ENCODE results near the gene OR2T8.
"Not testable (repeated sequence)": the region's sequence is repeated elsewhere in the genome, so short reads cannot be mapped to it uniquely, and the experiment has no call there.

Gene OR2T8

GRCh38 chr1:247935781-247936180 lies 15.7 kb downstream of the OR2T8 start:
- Histone ChIP-seq H3K27ac (ENCODE audit: poor library complexity, severe bottlenecking) (no peak overlapping the region), H3K27me3 (ENCODE audit: insufficient read depth, poor library complexity, severe bottlenecking) (no peaks in the 10 kb centered on the region), H3K4me3 (ENCODE audit: severe bottlenecking) (no peak overlapping the region), H3K36me3 (ENCODE audit: low read depth) (no peaks in the 10 kb centered on the region), H3K9me3 (ENCODE audit: severe bottlenecking) (peaks cover 3% of the 10 kb centered on the region), H3K4me1 (ENCODE audit: insufficient read depth, poor library complexity, severe bottlenecking) (no peaks in the 10 kb centered on the region)
- no peak for ATAC-seq (ENCODE audit: low read depth)
- no peak for TF ChIP-seq CTCF (IDR thresholded peaks at IDR 0.05; ENCODE audit: poor library complexity, severe bottlenecking)
- no peak for DNase-seq (ENCODE audit: low spot score)

- Histone ChIP-seq H3K4me1 (ENCODE audit: insufficient read depth, poor library complexity, severe bottlenecking) (no peaks in the 10 kb centered on the region), H3K4me3 (ENCODE audit: severe bottlenecking) (no peak overlapping the region), H3K36me3 (ENCODE audit: low read depth) (no peaks in the 10 kb centered on the region), H3K27me3 (ENCODE audit: insufficient read depth, poor library complexity, severe bottlenecking) (no peaks in the 10 kb centered on the region), H3K9me3 (ENCODE audit: severe bottlenecking) (peaks cover 3% of the 10 kb centered on the region), H3K27ac (ENCODE audit: poor library complexity, severe bottlenecking) (no peak overlapping the region)
- ATAC-seq (ENCODE audit: low read depth) (no peak), DNase-seq (ENCODE audit: low spot score) (no peak)
- TF ChIP-seq CTCF (IDR thresholded peaks at IDR 0.05; ENCODE audit: poor library complexity, severe bottlenecking): no peak
These were observed 16.4 kb downstream of the OR2T8 start for GRCh38 chr1:247936415-247936814.

- not testable (repeated sequence) for H3K4me3 ChIP-seq (ENCODE audit: severe bottlenecking); ATAC-seq (ENCODE audit: low read depth); H3K9me3 ChIP-seq (ENCODE audit: severe bottlenecking)
These were observed 17.1 kb downstream of the OR2T8 start for GRCh38 chr1:247936965-247937734.

GRCh38 chr1:247942624-247943023 lies 22.6 kb downstream of the OR2T8 start:
- H3K36me3 ChIP-seq (ENCODE audit: low read depth): no peaks in the 10 kb centered on the region
- ATAC-seq (ENCODE audit: low read depth) (no peak), DNase-seq (ENCODE audit: low spot score) (no peak)
- H3K4me3 ChIP-seq (ENCODE audit: severe bottlenecking): no peak overlapping the region
- H3K27me3 ChIP-seq (ENCODE audit: insufficient read depth, poor library complexity, severe bottlenecking): no peaks in the 10 kb centered on the region
- H3K27ac ChIP-seq (ENCODE audit: poor library complexity, severe bottlenecking): no peak overlapping the region
- H3K4me1 ChIP-seq (ENCODE audit: insufficient read depth, poor library complexity, severe bottlenecking): no peaks in the 10 kb centered on the region
- peaks cover 3% of the 10 kb centered on the region for H3K9me3 ChIP-seq (ENCODE audit: severe bottlenecking)
- TF ChIP-seq CTCF (IDR thresholded peaks at IDR 0.05; ENCODE audit: poor library complexity, severe bottlenecking): no peak

More at GRCh38 chr1:247936965-247937734, 17.1 kb downstream of the OR2T8 start:
- H3K4me1 ChIP-seq (ENCODE audit: insufficient read depth, poor library complexity, severe bottlenecking); H3K27me3 ChIP-seq (ENCODE audit: insufficient read depth, poor library complexity, severe bottlenecking); H3K36me3 ChIP-seq (ENCODE audit: low read depth); H3K27ac ChIP-seq (ENCODE audit: poor library complexity, severe bottlenecking): not testable (repeated sequence)
- peak; percentile 19 for TF ChIP-seq CTCF (IDR thresholded peaks at IDR 0.05; ENCODE audit: poor library complexity, severe bottlenecking)
- peak; percentile 69 for DNase-seq (ENCODE audit: low spot score)

- Histone ChIP-seq H3K9me3 (ENCODE audit: severe bottlenecking) (no peaks in the 10 kb centered on the region), H3K36me3 (ENCODE audit: low read depth) (no peaks in the 10 kb centered on the region), H3K27ac (ENCODE audit: poor library complexity, severe bottlenecking) (no peak within 1 kb of the TSS), H3K27me3 (ENCODE audit: insufficient read depth, poor library complexity, severe bottlenecking) (no peaks in the 10 kb centered on the region), H3K4me1 (ENCODE audit: insufficient read depth, poor library complexity, severe bottlenecking) (no peaks in the 10 kb centered on the region), H3K4me3 (ENCODE audit: severe bottlenecking) (no peak within 1 kb of the TSS)
- TF ChIP-seq CTCF (IDR thresholded peaks at IDR 0.05; ENCODE audit: poor library complexity, severe bottlenecking): no peak
- no peak for DNase-seq (ENCODE audit: low spot score)
- no peak for ATAC-seq (ENCODE audit: low read depth)
These were observed 28.5 kb downstream of the OR2T8 start, which contains the start of gene OR2L8 for GRCh38 chr1:247948558-247948957. Gene OR2L8 (plus strand): TSS chr1:247948858. CDS start chr1:247948858, 0 bp downstream.

Data from RWPE2 (cell line).